HepG2 (cell line): Measurements from ENCODE around the gene MVP. TPM values are rescaled to one million over a fixed set of nuclear protein-coding genes. Genes with fewer than 3 reads are reported as not detected.

Source experiments
- CBX5 ChIP-seq: sonication (generic); formaldehyde crosslinking; IDR thresholded peaks from 2 replicates; pipeline ENCODE4 v1.4.0; 2020; ENCODE audit warnings: missing genetic modification reagents, borderline replicate concordance
- ETV5 ChIP-seq: IDR thresholded peaks from 2 replicates; pipeline ENCODE4 v1.6.1; 2018; ENCODE audit warnings: missing biosample characterization, missing genetic modification reagents, inconsistent platforms, borderline replicate concordance
- MAFF ChIP-seq: IDR thresholded peaks from 2 replicates; pipeline ENCODE4 v1.6.1; 2011; ENCODE audit warnings: low read depth, low read length, improper control_type of control experiment
- MBD4 ChIP-seq: IDR thresholded peaks from 2 replicates; pipeline ENCODE4 v1.6.1; 2012; ENCODE audit warnings: low read length, inconsistent platforms, borderline replicate concordance
- MLX ChIP-seq: IDR thresholded peaks from 2 replicates; pipeline ENCODE4 v1.6.1; 2016
- PLSCR1 ChIP-seq: sonication (generic); formaldehyde crosslinking; IDR thresholded peaks from 2 replicates; pipeline ENCODE4 v1.5.0; 2020; ENCODE audit warnings: missing genetic modification reagents, mild to moderate bottlenecking, borderline replicate concordance
- PRDM15 ChIP-seq: sonication (generic); formaldehyde crosslinking; IDR thresholded peaks from 2 replicates; pipeline ENCODE4 v1.4.0; 2020; ENCODE audit warnings: missing genetic modification reagents
- SKIL ChIP-seq: sonication (generic); formaldehyde crosslinking; IDR thresholded peaks from 2 replicates; pipeline ENCODE4 v1.8.0; 2022; ENCODE audit warnings: missing genetic modification reagents, mild to moderate bottlenecking, moderate library complexity, borderline replicate concordance
- TOPORS ChIP-seq: sonication (generic); formaldehyde crosslinking; IDR thresholded peaks from 2 replicates; pipeline ENCODE4 v1.8.0; 2023; ENCODE audit warnings: mild to moderate bottlenecking, missing genetic modification reagents
- WIZ ChIP-seq: sonication (generic); formaldehyde crosslinking; IDR thresholded peaks from 2 replicates; pipeline ENCODE4 v1.5.1; 2020; ENCODE audit warnings: mild to moderate bottlenecking, missing genetic modification reagents
- ZFX ChIP-seq: sonication (generic); formaldehyde crosslinking; IDR thresholded peaks from 2 replicates; pipeline ENCODE4 v1.4.0; 2020; ENCODE audit warnings: mild to moderate bottlenecking, low read depth, missing genetic modification reagents, moderate library complexity
- ZNF17 ChIP-seq: sonication (generic); formaldehyde crosslinking; IDR thresholded peaks from 2 replicates; pipeline ENCODE4 v1.5.0; 2020; ENCODE audit warnings: mild to moderate bottlenecking, missing genetic modification reagents
- ZNF274 ChIP-seq: sonication (generic); formaldehyde crosslinking; IDR thresholded peaks from 2 replicates; pipeline ENCODE4 v1.5.1; 2020; ENCODE audit warnings: mild to moderate bottlenecking, missing genetic modification reagents
- ZNF280B ChIP-seq: sonication (generic); formaldehyde crosslinking; IDR thresholded peaks from 2 replicates; pipeline ENCODE4 v1.5.0; 2020; ENCODE audit warnings: missing genetic modification reagents, mild to moderate bottlenecking, borderline replicate concordance
- ZNF432 ChIP-seq: sonication (generic); formaldehyde crosslinking; IDR thresholded peaks from 2 replicates; pipeline ENCODE4 v1.5.0; 2020; ENCODE audit warnings: missing genetic modification reagents, mild to moderate bottlenecking, borderline replicate concordance
- ZNF670 ChIP-seq: sonication (generic); formaldehyde crosslinking; IDR thresholded peaks from 2 replicates; pipeline ENCODE4 v1.8.0; 2022; ENCODE audit warnings: mild to moderate bottlenecking, missing genetic modification reagents, borderline replicate concordance
- ZNF674 ChIP-seq: sonication (generic); formaldehyde crosslinking; IDR thresholded peaks from 2 replicates; pipeline ENCODE4 v1.5.0; 2020; ENCODE audit warnings: low read depth, mild to moderate bottlenecking, missing genetic modification reagents
- ZNF780A ChIP-seq: sonication (generic); formaldehyde crosslinking; IDR thresholded peaks from 2 replicates; pipeline ENCODE4 v1.8.0; 2022; ENCODE audit warnings: mild to moderate bottlenecking, missing genetic modification reagents, moderate library complexity
- ZNF83 ChIP-seq: sonication (generic); formaldehyde crosslinking; IDR thresholded peaks from 2 replicates; pipeline ENCODE4 v1.4.0; 2020; ENCODE audit warnings: missing genetic modification reagents, mild to moderate bottlenecking, borderline replicate concordance
- ZSCAN30 ChIP-seq: sonication (generic); formaldehyde crosslinking; IDR thresholded peaks from 2 replicates; pipeline ENCODE4 v1.5.0; 2020; ENCODE audit warnings: mild to moderate bottlenecking, missing genetic modification reagents
- polyA plus RNA-seq, 8 experiments: library from polyadenylated mRNA; depleted of rRNA in 3 of 8; stranded (reverse) in 7 of 8; unstranded in 1 of 8; fragments of >200 nt; fragmentation: Illumina TruSeq in 4 of 8; extraction: Trizol in 4 of 8; gene quantifications; 2 replicates each; pipeline versions ENCODE4 v1.2.1 to v1.2.3, GENCODE V29; 2011 to 2016; ENCODE audit warnings: low read depth in 4 of 8, missing spikeins in 1 of 8, mixed read lengths in 1 of 8; ENCODE audit not compliant: insufficient read depth in 1 of 8
- total RNA-seq, 5 experiments: library from RNA; depleted of rRNA; stranded (reverse); fragments of >200 nt; fragmentation: Illumina TruSeq; extraction: Trizol; gene quantifications; 2 replicates each; pipeline ENCODE4 v1.2.3, GENCODE V29; 2016; ENCODE audit warnings: low read depth in 1 of 5

MVP gene
- total and polyA plus RNA-seq, 2 of the 13 experiments (the other 11 are each of a cell fraction or from before 2014, with no cell fraction given), result 22.9 to 43.5 TPM

- TF ChIP-seq PLSCR1 (CRISPR knock-in tag) (no peak), MAFF (no peak), MBD4 (no peak), ZNF274 (peak; percentile 90), ZNF17 (no peak), ZFX (CRISPR knock-in tag) (peak; percentile 96), ZSCAN30 (CRISPR knock-in tag) (no peak), MLX (peak; percentile 12; the same call in 1 of the 2 replicates), PRDM15 (peak; percentile 60; the same call in 1 of the 2 replicates), ZNF670 (peak; percentile 96), ZNF674 (CRISPR knock-in tag) (no peak), ZNF432 (CRISPR knock-in tag) (no peak), ZNF83 (CRISPR knock-in tag) (peak; percentile 87; the same call in 1 of the 2 replicates), WIZ (CRISPR knock-in tag) (no peak), ETV5 (CRISPR knock-in tag) (peak; percentile 49), TOPORS (CRISPR knock-in tag) (0 out of 2 replicates have a peak, but pooled peaks have one; percentile 59), ZNF280B (CRISPR knock-in tag) (peak; percentile 85), ZNF780A (CRISPR knock-in tag) (0 out of 2 replicates have a peak, but pooled peaks have one; percentile 38), CBX5 (CRISPR knock-in tag) (peak; percentile 89; the same call in 1 of the 2 replicates), SKIL (CRISPR knock-in tag) (peak; percentile 56; the same call in 1 of the 2 replicates)
These were observed 29.9 kb upstream of the MVP start, which contains the start of gene KIF22 (continued) for GRCh38 chr16:29790183-29790948.
